Activated gamma-delta T cell treated with anti-CD3 and anti-CD28 coated beads, Interleukin-2, amount 50 U/mL, for 16 hours (primary cell): ENCODE data around the gene IRF1.
"Not testable (repeated sequence)": the region's sequence is repeated elsewhere in the genome, so short reads cannot be mapped to it uniquely, and the experiment has no call there.

Experiments used
- DNase-seq: peaks from one replicate; pipeline ENCODE4 v3.0.0-alpha.2; 2020; ENCODE audit warnings: low read depth

IRF1 gene, protein sequence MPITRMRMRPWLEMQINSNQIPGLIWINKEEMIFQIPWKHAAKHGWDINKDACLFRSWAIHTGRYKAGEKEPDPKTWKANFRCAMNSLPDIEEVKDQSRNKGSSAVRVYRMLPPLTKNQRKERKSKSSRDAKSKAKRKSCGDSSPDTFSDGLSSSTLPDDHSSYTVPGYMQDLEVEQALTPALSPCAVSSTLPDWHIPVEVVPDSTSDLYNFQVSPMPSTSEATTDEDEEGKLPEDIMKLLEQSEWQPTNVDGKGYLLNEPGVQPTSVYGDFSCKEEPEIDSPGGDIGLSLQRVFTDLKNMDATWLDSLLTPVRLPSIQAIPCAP

DNA sequence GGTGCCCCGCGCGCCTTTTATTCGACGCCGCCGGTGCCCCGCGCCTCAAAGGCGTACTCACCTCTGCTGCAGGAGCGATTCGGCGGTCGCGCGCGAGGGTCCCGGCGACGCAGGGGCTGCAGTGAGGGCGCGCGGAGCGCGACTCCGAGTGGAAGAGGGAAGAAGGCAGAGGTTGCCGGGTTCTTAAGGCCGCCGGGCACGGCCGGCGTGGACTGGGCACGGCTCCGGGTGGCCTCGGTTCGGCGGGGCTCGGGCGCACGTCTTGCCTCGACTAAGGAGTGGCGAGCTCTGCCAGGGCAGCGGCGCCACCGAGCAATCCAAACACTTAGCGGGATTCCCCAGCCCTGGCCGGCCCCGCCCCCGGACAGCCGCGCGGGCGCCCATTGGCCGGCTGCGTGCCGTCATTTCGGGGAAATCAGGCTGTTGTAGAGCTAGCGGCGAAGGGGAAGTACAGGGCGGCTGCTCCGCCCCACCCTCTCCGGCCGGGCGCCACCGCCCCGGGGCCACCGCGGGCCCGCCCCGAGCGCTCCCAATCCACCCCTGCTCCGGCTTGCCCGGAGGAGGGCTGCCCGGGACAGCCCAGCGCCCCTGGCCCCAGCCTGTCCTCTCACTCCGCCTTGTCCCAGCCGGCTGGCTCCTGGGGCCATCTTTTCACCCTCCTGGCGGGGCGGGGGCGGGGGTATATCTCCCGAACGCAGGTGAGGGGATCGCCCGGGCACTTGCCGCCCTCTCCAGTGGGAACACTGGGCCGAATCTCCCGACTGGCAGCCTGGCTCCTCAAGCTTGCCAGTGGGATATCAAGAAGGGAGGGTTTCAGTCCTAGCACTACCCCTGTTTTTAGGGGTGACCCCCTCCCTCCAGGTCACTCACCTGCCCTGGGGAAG lies at the start of gene IRF1:
Gene IRF1, minus strand, starts transcription at position 290 of the 884 bp plus-strand sequence. CDS start 1,295 bp downstream, outside the sequence.
- peak; percentile 98 for DNase-seq

DNA sequence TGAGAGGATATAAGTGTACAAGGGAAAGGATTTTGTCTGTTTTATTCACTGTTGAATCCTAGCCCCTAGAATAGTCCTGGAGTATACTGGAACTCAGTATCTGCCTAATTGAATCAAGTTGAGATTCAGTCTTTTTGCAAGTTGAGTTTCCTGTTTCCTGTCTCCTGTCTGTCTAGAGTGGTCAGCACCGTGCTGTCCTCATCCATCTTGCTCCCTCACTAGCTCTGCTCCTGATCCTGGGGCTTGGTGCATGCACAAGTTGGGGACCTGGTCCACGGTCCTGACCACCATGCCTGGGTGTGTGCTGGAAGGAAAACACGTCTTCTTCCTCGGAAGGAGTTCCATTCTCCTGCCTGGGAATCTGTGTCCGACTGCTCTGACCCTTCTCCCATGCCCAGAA lies 49.6 kb upstream of the IRF1 start:
- DNase-seq = no peak

DNA sequence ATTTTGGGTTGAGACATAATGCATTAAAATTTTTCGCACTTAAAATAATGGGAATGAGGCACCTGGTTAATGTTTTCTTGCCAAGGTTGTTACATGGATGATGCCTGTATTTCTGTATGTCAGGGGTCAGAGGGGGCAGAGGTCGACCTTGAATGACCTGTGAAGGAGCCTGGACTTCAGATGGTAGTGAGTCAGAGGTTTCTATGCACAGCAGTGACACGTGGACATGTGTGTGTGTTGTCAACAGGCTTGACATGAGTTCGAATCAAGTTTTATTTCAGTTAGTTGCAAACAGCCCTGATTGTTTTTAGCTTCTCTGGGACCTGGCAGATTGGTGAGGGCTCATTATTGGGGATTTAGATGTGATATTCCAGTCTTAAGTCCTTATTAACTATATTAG lies 49.1 kb upstream of the IRF1 start:
- DNase-seq = no peak

DNA sequence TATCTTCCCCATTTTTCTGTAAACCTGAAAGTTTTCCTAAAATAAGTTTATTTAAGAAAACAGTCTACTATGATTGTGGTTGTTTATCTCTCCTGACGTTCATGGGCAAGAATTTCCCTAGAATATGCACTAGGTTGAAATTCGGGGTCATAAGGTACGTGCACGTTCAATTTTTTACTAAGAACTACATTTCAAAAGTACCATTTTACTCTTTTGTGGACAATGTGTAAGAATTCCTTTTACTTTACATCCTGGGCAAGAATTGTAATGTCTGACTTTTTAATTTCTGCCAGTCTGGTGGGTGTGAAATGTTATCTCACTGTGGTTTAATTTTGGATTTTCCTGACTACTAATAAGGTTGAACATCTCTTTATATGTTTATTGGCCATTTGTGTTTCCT lies 40.4 kb upstream of the IRF1 start:
- no peak for DNase-seq

DNA sequence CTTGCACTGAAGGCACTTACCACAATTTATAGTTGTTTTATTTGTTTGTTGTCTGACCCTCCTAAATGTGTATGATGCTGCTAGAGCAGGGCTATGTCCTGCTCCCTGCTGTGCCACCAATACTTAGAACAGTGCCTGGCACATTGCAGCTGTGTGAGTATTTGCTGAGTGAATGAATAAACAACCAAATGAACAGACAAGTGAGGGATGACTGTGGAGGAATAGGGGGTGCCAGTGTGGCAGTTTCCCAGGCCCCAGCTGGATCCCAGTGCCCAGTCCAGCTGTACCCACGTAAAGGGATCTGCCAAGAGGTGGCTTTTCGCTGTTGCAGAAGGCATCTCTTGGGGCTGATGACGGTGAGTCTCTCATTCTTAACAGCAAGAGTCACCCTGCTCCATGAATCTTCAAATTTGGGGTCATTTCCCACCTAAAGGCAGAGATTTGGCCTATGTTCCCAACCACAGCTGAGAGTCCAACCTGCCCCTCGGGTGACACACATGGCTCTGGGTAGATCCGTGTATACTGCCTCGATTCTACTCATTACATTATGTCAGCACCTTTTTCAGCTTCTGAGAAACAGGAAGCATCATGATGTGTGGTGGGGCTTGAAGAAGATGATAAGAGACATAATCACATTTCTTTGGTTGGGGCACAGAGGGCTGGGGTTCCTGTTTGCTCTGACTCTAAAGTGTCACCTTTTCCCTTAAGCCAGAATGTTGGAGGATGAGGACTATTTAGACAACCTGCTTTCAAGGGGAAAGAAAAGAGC lies 38.5 kb upstream of the IRF1 start:
- no peak for DNase-seq

DNA sequence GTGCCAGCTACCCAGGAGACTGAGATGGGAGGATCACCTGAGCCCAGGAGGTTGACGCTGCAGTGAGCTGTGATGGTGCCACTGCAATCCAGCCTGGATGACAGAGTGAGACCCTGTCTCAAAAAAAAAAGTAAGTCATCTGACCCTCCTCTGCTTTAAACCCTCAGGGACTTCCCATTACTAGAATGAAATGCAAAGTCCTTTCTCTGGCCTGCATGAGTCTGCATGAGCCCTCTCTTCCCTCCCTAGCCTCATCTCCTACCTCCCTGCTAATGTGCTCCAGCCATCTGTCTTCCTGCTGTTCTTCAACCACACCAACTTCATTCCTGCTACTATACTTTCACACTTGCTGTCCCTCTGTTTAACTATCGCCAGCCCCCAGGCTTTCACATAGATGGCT lies 37.4 kb upstream of the IRF1 start:
- no peak for DNase-seq

DNA sequence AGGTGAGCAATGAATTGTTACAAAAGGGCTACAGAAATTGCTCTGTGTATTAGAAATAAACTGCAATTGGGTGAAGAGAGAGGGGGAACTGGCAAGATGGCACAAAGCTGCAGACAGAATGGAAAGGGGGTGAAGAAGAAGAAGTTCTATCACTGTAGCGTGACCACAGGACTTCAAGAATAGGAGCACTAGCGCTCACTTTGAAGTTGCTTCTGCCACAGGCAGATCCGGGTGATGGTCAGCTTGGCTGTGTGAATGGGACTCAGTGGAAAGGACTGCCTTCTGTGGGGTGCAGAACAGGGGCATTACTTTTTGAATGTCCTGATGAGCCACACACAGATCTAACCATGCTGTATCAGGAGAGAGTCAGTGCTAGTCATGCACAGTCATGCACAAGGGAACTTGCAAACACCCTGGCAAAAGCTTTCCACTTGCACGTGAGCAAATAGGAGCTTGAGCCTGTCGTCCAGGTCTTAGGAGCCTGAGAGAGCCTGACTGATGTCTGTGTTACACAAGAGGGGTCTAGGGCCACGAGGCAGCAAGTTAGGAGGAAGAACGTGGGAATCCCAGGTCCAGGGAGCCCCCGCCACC lies 36.5 kb upstream of the IRF1 start:
- DNase-seq = no peak

DNA sequence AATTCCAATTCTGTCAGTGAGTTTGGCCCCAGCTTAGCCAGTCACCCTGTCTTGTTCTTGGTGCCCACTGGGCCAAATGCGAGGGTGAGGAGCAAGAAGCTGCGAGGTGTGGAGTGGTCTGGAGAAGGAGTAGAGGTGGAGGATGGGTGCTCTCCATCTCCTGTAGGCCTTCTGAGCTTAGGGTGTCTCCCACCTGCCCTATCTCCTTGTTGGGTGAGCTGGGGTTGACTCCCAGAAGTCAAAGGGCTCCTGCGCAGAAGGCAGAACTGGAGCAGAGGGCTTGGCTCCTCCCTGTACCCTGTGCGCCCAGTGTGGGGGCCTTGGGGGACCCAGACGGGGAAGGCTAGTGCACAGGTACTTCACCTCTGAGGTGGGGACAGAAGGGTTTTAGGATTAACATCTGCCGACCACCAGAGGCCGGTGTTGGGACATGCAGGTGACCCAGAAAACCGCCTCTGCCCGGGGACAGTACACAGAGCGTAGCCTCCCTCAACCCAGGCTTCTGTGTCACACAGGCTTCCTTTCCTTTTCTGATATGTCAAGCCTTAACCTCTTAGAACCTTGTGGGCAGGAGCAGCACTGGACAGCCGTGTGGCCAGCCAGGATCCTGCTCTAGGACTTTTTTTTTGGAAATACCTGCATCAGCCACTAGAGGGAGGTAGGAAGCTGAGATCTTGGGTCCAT lies 35.9 kb upstream of the IRF1 start:
- DNase-seq = no peak

DNA sequence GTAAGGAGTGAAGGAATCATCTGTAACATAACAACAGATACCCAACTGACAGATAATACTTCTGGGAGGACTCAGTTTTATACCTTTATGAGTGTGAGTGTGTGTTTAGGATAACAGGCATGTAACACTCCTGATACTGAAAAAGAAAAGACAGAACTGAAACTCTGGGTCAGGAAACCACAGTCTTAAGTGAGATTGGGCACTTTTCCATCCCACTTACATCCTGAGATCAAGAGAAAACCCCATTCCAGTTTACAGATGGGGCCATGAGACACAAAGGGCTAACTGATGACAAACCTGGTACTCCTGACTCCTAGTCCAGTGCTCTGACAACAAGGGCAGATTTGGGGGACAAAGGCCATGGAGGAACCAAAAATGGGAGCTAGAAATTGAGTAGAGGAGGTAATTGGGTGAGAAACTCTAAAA lies 34.7 kb upstream of the IRF1 start:
- DNase-seq = no peak

DNA sequence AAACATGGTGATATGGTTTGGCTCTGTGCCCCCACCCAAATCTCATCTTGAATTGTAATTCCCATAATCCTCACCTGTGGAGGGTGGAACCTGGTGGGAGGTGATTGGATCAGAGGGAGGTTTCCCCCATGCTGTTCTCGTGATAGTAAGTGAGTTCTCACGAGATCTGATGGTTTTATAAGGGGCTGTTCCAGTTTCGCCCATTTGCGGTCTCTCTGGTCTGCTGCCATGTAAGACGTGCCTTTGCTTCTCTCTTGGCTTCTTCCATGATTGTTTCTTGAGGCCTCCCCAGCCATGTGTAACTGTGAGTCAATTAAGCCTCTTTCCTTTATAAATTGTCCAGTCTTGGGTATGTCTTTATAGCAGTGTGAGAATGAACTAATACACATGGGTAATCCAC lies 34.3 kb upstream of the IRF1 start:
- DNase-seq = not testable (repeated sequence)

DNA sequence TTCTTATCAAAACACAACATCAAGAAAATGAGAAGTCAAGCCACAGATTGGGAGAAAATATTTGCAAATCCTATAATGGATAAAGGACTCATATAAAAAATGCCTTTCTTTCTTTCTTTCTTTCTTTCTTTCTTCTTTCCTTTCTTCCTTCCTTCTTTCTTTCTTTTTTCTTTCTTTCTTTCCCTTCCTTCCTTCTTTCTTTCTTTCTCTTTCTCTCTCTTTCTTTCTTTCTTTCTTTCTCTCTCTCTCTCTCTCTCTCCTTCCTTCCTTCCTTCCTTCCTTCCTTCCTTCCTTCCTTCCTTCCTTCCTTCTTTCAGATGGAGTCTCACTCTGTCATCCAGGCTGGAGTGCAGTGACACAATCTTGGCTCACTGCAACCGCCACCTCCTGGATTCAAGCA lies 31.5 kb upstream of the IRF1 start:
- not testable (repeated sequence) for DNase-seq

DNA sequence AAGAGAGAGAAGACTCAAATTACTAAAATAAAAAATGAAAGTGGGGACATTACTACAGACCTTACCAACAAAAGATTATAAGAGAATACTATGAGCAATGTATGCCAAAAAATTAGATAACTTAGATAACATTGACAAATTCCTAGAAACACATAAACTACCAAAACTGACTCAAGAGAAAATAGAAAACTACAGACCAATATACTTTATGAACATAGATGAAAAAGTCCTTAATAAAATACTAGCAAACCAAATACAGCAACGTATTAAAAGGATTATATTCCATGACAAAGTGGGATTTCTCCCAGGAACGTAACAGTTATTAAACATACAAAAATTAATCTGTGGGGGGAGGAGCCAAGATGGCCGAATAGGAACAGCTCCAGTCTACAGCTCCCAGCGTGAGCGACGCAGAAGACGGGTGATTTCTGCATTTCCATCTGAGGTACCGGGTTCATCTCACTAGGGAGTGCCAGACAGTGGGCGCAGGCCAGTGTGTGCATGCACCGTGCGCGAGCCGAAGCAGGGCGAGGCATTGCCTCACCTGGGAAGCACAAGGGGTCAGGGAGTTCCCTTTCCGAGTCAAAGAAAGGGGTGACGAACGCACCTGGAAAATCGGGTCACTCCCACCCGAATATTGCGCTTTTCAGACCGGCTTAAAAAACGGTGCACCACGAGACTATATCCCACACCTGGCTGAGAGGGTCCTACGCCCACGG lies 23.2 kb upstream of the IRF1 start:
- DNase-seq = not testable (repeated sequence)

DNA sequence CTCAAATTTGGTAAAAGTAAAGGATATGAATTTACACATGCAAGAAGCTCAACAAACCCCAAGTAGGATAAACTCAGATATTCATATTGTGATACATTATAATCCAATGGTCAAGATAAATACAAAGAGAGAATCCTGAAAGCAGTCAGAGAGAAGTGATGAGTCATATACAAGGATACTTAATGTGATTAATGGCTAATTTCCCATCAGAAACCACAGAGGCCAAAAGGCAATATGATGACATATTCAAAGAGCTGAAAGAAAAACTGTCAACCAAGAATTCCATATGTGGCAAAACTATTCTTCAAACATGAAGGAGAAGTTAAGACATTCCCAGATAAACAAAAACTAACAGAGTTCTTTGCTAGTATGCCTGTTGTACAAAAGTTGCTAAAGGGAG lies 19.5 kb upstream of the IRF1 start:
- no peak for DNase-seq

DNA sequence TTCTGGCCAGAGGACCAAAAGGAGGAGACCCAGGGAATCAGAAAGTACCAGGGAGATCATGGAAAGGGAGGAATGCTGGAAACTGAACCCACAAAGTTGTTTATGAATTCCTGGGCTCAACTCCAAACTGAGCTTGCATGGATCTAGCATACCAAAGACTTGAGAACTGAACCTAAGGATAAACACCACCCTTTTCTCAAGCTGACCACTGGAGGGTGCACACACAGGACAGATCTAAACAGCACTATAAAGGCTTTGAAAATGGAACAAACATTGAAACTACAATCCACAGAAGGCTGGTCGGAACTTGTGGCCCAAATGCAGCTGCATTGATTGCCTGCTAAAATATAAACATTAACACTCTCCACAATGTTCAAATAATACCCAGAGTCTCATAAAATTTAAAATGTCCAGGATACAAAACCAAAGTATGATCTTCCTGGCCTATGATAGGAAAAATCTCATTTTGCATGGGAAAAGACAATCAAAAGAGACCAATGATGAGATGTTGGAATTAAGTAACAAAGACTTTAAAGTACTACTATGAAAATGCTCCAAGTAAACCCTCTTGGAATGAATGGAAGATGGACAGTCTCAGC lies 15.6 kb upstream of the IRF1 start:
- no peak for DNase-seq

DNA sequence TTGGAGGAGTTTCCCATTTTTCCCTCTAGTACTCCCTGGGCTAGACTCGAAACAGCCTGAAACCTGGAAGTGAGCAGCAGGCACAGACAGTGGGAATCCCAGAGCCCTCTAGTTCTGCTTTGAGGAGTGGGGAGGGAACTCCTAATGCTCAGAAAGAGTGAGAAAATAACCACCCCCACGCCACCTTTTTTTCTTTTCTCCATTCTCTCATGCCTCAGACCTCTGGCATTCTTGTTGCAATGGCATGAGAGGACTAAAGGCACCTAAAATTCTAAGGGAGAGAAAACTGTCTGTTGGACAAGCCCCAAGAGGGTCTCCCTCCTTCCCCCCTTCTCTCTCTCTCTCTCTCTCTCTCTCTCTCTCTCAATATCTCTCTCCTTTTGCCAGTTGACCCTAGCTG lies 15.1 kb upstream of the IRF1 start:
- DNase-seq = no peak

DNA sequence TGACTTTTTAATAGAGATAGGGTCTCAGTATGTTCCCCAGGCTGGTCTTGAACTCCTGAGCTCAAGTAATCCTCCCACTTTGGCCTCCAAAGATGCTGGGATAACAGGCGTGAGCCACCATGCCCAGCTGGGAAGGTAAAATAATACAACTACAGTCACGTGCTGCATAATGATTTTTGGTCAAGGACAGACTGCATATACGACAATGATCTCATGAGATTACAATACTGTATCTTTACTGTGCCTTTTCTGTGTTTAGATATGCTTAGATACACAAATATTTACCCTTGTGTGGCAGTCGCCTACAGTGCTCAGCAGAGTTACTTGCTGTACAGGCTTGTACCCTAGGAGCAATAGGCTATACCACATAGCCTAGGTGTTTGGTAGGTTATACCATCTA lies 14.2 kb upstream of the IRF1 start:
- DNase-seq = no peak

DNA sequence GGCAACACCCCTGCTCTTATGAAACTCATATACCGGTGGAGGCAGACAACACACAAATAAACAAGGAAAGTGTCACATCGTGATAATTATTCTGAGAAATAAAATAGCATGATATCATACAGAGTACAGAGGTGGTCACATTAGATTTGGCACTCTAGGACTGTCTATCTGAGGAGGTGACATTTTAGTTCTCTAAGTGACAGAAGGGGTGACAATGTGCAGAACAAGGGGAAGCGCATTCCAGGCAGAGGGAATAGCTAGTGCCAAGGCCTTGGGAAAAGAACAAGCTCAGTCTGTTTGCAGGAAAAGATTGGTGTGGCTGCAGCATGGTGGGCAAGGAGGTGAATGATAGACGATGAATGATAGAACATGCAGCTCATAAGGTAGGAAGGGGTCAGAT lies 12.7 kb upstream of the IRF1 start:
- DNase-seq = no peak

DNA sequence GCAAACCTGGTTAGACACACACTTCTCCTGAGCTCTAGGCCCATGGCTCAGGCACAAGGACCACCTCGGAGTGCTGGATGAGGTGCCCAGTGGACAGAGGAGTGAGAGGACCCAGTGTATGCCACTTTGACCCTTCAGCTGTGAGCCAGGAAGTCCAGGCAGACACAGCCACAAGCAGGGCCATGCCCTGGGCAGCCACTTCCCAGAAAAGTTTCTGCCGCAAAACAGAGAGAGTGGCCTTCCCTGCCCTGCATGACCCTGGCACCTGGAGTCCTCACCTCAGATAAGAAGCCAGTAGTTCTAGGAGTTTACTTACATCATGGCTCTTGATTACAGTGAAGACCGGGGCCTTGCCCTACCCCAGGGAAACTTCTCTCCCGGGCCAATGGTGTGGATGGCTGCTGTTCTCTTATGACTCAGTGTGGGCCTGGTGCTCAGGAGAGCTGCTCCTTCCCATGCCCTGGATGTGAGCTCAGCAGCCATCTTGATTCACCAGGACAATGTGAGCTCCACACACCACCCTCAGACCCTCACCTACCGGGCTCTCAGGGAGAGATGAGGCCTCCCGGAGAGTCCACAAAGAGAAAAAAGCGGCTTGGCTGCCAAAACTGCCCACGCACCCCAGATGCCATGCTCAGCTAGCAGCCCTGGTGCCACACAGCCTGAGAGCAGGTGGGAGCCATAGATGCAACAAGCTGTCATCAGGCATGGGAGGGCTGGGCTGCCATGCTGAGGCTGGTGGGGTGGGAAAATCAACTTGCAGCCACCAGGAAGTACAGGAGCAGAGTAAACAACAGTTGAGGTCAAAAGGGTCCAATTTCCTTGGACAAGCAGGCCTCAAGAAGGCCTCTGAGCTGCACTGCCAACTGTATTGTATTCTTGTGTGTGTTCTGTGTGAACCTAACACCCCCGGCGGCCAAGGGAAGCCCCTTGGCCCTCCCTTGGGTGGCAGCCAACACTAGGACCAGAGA lies 11.7 kb upstream of the IRF1 start:
- no peak for DNase-seq

DNA sequence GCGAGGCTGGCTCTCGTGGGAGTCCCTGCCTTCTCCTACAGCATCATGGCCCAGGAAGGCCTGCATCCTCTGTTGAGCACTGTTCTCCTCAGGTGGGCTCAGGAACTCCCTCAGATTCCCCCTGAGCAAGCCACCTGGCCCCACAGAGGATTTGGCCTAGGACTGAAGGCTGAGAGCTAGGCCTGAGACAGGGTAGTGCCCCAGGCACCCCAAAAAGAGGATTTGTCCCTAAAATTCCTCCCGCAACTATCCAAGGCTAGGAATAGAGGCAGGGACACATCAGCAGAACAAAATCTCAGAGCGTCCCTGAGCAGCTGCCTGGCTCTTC lies 11.0 kb upstream of the IRF1 start:
- DNase-seq = no peak
